Mucosa of descending colon (tissue), 3 donors: ENCODE data around the gene PLEKHG4B. TPM values are rescaled to one million over a fixed set of nuclear protein-coding genes. Genes with fewer than 3 reads are reported as not detected.

Experiments
- ATAC-seq: fragments of 200-7000 bp; cut with Tn5 transposase; one replicate; pipeline ENCODE4 v1.9.1; 2020; ENCODE audit warnings: mild to moderate bottlenecking, moderate library complexity
- DNase-seq, 3 donors: peaks; one replicate each; pipeline ENCODE4 v3.0.0-alpha.2; 2020
- H3K36me3 ChIP-seq: fragments of 200-600 bp; one replicate; pipeline ENCODE4 v1.8.0; 2021; ENCODE audit warnings: low read depth, mild to moderate bottlenecking
- H3K4me1 ChIP-seq: fragments of 200-600 bp; one replicate; pipeline ENCODE4 v1.8.0; 2021; ENCODE audit warnings: low read depth, mild to moderate bottlenecking
- H3K4me3 ChIP-seq: fragments of 200-600 bp; one replicate; pipeline ENCODE4 v1.8.0; 2021; ENCODE audit warnings: mild to moderate bottlenecking
- H3K9me3 ChIP-seq: fragments of 200-600 bp; one replicate; pipeline ENCODE4 v1.8.0; 2021; ENCODE audit warnings: mild to moderate bottlenecking
- intact Hi-C, 2 donors: fragments of 100-400 bp; cut with DNase I in 1 of 2; cut with micrococcal nuclease in 1 of 2; formaldehyde crosslinking; loops; one replicate each; pipeline versions ENCODE4 v1.11.0 to v1.11.1; 2022; cut with DNase I, micrococcal nuclease
- total RNA-seq, 3 donors: library from RNA; stranded (reverse); fragmentation: NEBNext Ultra II Directional in 2 of 3; extraction: Animal tissue kit (Norgen Biotek cat#: 25700) in 2 of 3; gene quantifications; one replicate each; pipeline versions ENCODE4 v1.2.1 to v1.2.4, GENCODE V29; 2021 to 2023
- TF ChIP-seq, protein P1 (sequence below): fragments of 200-600 bp; IDR thresholded peaks from one replicate; pipeline ENCODE4 v1.8.0; 2022; ENCODE audit warnings: antibody characterized with exemption, mild to moderate bottlenecking
- donor health status: DM: no; HTN: no; CAD: no; lungs with moderate emphysema.
- donor health status: DM: no; HTN: no; CAD: no.
- donor health status: DM: no; HTN: yes; CAD: no.

Gene PLEKHG4B
- total RNA-seq, 3 donors from 2014 or later, result 0.09 to 3.0 (median 0.36) TPM

DNA sequence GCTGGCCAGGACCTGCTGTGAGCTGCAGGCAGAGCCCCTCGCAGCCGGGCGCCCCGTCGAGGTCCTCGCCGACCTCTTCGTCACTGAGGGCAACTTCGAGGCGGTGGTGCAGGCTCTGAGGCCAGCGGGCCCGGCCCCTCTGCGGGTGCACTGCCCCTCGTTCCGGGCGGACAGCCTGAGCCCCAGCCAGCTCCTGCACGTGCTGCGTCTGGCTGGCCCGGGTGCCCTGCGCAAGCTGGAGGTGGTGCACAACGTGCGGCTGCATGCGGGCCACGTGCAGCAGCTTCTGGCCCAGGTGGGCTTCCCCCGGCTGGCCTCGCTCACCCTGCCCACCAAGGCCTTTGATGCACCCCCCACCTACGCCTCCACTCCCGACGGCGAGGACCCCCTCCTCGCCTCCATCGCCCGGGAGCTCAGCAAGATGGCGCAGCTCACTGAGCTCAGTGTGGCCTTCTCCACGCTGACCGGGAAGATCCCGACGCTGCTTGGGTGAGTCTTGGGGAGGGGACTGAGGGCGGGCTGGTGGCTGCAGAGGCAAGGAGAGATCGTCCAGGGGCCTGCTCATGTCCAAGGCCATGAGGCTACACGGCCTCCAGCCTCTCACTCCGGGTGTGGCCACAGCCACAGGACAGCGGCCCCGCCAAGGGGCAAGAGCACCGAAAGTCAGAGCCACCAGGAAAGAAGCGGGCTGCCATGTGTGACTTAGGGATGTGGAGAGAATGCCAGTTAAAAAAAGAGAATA is 100.2 kb downstream of the PLEKHG4B start:
- ATAC-seq, result no peak
- Histone ChIP-seq H3K36me3 (no peaks in the 10 kb centered on the region), H3K4me1 (peaks cover 11% of the 10 kb centered on the region), H3K9me3 (no peaks in the 10 kb centered on the region), H3K4me3 (no peak overlapping the region)
- TF ChIP-seq, protein P1, sequence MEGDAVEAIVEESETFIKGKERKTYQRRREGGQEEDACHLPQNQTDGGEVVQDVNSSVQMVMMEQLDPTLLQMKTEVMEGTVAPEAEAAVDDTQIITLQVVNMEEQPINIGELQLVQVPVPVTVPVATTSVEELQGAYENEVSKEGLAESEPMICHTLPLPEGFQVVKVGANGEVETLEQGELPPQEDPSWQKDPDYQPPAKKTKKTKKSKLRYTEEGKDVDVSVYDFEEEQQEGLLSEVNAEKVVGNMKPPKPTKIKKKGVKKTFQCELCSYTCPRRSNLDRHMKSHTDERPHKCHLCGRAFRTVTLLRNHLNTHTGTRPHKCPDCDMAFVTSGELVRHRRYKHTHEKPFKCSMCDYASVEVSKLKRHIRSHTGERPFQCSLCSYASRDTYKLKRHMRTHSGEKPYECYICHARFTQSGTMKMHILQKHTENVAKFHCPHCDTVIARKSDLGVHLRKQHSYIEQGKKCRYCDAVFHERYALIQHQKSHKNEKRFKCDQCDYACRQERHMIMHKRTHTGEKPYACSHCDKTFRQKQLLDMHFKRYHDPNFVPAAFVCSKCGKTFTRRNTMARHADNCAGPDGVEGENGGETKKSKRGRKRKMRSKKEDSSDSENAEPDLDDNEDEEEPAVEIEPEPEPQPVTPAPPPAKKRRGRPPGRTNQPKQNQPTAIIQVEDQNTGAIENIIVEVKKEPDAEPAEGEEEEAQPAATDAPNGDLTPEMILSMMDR, result no peak
- intact Hi-C loops, result no loop called here
- no peak for DNase-seq

DNA sequence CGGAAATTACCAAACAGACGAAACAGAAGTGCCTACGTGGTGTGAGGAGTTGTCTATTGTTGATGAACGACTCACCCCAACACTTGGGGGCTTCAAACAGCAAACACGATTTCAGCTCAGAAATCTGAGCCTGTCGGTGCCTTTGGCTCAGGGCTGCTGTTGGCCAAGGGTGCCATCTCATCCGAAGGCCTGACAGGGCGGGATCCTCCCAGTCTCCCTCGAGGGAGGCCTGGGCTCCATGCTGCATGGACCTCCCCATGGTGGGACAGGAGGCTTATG is 100.7 kb downstream of the PLEKHG4B start:
- Histone ChIP-seq H3K4me3 (no peak overlapping the region), H3K9me3 (no peaks in the 10 kb centered on the region), H3K36me3 (no peaks in the 10 kb centered on the region), H3K4me1 (peaks cover 11% of the 10 kb centered on the region)
- ATAC-seq, result no peak
- TF ChIP-seq, protein P1, result no peak
- DNase-seq, result no peak
- intact Hi-C loops, result no loop called here

DNA sequence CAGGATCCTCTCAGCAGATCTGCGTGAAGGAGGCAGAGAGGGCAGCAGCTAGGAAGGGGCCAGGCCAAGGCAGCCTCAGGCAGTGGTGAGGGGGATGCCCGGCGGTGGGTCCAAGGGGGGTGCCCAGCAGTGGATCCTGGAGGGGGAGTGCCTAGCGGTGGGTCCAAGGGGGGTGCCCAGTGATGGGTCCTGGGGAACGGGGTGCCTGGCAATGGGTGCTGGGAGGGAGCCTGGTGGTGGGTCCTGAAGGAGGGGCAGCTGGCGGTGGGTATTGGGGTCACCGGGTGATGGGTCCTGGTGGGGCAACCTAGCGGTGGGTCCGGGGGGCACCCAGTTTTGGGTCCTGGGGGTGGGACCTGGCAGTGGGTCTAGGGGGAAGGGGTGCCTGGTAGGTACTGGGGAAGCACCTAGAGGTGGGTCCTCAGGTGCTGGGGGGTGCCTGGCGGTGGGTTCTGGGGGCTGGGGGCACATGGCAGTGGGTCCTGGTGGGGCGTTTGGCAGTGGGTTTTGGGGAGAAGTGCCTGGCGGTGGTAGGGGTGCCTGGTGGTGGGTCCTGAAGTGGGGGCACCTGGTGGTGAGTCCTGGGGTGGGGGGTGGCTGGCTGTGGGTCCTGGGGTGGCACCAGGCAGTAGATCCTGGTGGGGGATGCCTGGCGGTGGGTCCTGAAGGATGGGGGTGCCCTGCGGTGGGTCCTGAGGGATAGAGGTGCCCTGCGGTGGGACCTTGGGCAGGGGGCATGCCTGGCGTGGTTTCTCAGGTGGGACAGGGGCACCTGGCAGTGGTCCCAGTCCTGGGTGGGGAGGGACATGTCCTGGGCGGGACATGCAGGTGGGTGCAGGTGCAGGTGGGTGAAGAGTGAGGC is 101.2 kb downstream of the PLEKHG4B start:
- DNase-seq, result no peak
- H3K36me3 ChIP-seq, result no peaks in the 10 kb centered on the region
- intact Hi-C loops, result no loop called here
- no peaks in the 10 kb centered on the region for H3K9me3 ChIP-seq
- TF ChIP-seq, protein P1, result no peak
- peaks cover 11% of the 10 kb centered on the region for H3K4me1 ChIP-seq
- ATAC-seq, result no peak
- no peak overlapping the region for H3K4me3 ChIP-seq

DNA sequence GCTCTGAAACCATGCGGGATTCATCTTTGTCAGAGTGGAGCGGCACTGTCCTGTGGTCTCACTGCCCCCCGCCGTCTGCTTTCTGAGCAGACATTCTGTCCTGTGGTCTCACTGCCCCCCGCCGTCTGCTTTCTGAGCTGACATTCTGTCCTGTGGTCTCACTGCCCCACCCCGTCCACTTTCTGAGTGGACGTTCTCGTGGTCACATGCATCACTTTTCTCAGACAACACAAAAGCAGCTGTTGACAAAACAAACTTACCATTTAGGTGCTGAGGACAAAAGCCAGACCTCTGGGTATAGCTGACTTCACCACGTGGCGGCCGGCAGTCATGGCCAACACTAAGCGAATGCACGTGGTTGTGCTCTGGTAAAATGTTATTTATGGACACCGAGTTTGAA is 102.1 kb downstream of the PLEKHG4B start:
- Histone ChIP-seq H3K9me3 (no peaks in the 10 kb centered on the region), H3K4me1 (peaks cover 8% of the 10 kb centered on the region), H3K36me3 (no peaks in the 10 kb centered on the region), H3K4me3 (no peak overlapping the region)
- intact Hi-C loops, result no loop called here
- TF ChIP-seq, protein P1, result no peak
- ATAC-seq (no peak), DNase-seq (no peak)

DNA sequence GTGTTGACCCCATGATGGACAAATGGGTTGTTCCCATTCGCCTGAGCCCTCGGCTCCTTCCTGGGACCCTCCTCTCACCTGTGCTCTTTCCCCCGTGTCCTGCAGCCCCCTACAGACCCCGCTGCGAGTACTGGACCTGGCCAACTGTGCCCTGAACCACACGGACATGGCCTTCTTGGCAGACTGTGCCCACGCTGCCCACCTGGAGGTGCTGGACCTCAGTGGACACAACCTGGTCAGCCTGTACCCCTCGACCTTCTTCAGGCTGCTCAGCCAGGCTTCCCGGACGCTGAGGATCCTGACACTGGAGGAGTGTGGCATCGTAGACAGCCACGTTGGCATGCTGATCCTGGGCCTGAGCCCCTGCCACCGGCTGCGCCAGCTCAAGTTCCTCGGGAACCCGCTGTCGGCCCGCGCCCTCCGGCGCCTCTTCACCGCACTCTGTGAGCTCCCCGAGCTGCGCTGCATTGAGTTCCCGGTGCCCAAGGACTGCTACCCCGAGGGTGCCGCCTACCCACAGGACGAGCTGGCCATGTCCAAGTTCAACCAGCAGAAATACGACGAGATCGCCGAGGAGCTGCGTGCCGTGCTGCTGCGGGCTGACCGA is 102.7 kb downstream of the PLEKHG4B start:
- no peak for DNase-seq
- Histone ChIP-seq H3K36me3 (no peaks in the 10 kb centered on the region), H3K4me3 (no peak overlapping the region), H3K9me3 (no peaks in the 10 kb centered on the region), H3K4me1 (peaks cover 8% of the 10 kb centered on the region)
- TF ChIP-seq, protein P1, result no peak
- intact Hi-C loops, result no loop called here
- ATAC-seq, result no peak
